Stimulated activated naive CD8-positive, alpha-beta T cell treated with anti-CD3 and anti-CD28 coated beads, Interleukin-15, Interleukin-2, amounts not matched to agents 100 U/mL and 50 U/mL, for 24 hours (primary cell): ENCODE data around the gene MFSD12.

Experiments
- ATAC-seq: fragments of 150-1000 bp; cut with Tn5 transposase; one replicate; pipeline ENCODE4 v1.10.0; 2021
- DNase-seq: peaks from one replicate; pipeline ENCODE4 v3.0.0; 2021

MFSD12 gene

GRCh38 chr19:3555653-3556422, 1.5 kb downstream of the MFSD12 start:
- ATAC-seq (no peak), DNase-seq (no peak)

- peak; percentile 29 for DNase-seq
- ATAC-seq = no peak
These were observed 2.9 kb downstream of the MFSD12 start for GRCh38 chr19:3554254-3555083.

GRCh38 chr19:3551792-3552095, 5.6 kb downstream of the MFSD12 start:
- ATAC-seq = no peak

GRCh38 chr19:3550947-3551791, 6.2 kb downstream of the MFSD12 start:
- no peak for DNase-seq
- no peak for ATAC-seq

More at GRCh38 chr19:3551792-3552095, 5.6 kb downstream of the MFSD12 start:
- no peak for DNase-seq

GRCh38 chr19:3549816-3550215, 7.6 kb downstream of the MFSD12 start:
- DNase-seq = no peak

GRCh38 chr19:3548606-3549005, 8.8 kb downstream of the MFSD12 start:
- no peak for DNase-seq
- ATAC-seq = no peak

More at GRCh38 chr19:3549816-3550215, 7.6 kb downstream of the MFSD12 start:
- no peak for ATAC-seq

- no peak for DNase-seq
- ATAC-seq = no peak
These were observed 9.6 kb downstream of the MFSD12 start for GRCh38 chr19:3547767-3548282.

- ATAC-seq (no peak), DNase-seq (peak; percentile 68)
These were observed 10.1 kb downstream of the MFSD12 start for GRCh38 chr19:3547301-3547731.

GRCh38 chr19:3546119-3546518, 11.3 kb downstream of the MFSD12 start:
- ATAC-seq = no peak
- no peak for DNase-seq

GRCh38 chr19:3545669-3546034, 11.7 kb downstream of the MFSD12 start:
- ATAC-seq = peak; percentile 6
- DNase-seq = no peak

GRCh38 chr19:3544742-3545668, 12.4 kb downstream of the MFSD12 start:
- peak; percentile 90 for DNase-seq
- peak; percentile 50 for ATAC-seq

- DNase-seq (no peak), ATAC-seq (no peak)
These were observed 13.4 kb downstream of the MFSD12 start for GRCh38 chr19:3544058-3544376.

GRCh38 chr19:3543150-3544057, 14.0 kb downstream of the MFSD12 start:
- DNase-seq = no peak
- ATAC-seq = no peak

GRCh38 chr19:3539756-3540118, 17.6 kb downstream of the MFSD12 start:
- DNase-seq (no peak), ATAC-seq (no peak)

GRCh38 chr19:3538965-3539755, 18.2 kb downstream of the MFSD12 start, which contains the start of gene TEKTIP1:
Gene TEKTIP1 (plus strand): TSS chr19:3539174. CDS start chr19:3539178, 4 bp downstream.
- ATAC-seq = no peak

GRCh38 chr19:3538258-3538929, 19.0 kb downstream of the MFSD12 start:
- ATAC-seq = peak; percentile 8
- no peak for DNase-seq

More at GRCh38 chr19:3538965-3539755, 18.2 kb downstream of the MFSD12 start, which contains the start of gene TEKTIP1:
- no peak for DNase-seq

- DNase-seq (no peak), ATAC-seq (peak; percentile 12)
These were observed 19.7 kb downstream of the MFSD12 start for GRCh38 chr19:3537438-3538240.

GRCh38 chr19:3537101-3537437, 20.3 kb downstream of the MFSD12 start:
- ATAC-seq (no peak), DNase-seq (no peak)
